ENCODE measurements around the gene HSPBAP1. TPM values are rescaled to one million over a fixed set of nuclear protein-coding genes. Genes with fewer than 3 reads are reported as not detected.

HSPBAP1 gene
- total and polyA plus RNA-seq, 7 donors = 4.8 to 24.7 (median 17.6) TPM

DNA sequence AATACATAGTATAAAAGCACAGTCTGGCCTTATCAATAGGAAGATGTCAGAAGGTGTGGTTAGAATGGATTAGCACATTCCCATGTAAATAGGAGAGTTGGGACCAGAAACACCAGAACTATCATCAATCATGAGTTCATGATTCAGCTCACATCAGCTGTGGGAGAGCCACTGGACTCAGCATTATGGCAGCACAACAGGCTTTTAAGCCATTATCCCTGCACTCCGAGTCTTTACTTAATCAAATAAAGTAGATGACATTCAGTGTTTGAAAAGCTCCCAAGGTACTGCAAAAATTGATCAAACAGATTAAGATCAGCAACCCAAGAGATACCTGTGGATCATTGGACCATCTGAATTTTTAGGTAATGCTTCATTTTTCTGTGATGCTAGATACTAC, 88.3 kb downstream of the HSPBAP1 start:
- Histone ChIP-seq H3K4me3 (no peak overlapping the region), H3K36me3 (ENCODE audit: insufficient read depth in 1 of 2, low read depth in 1 of 2) (peaks cover 0 to 34% of the 10 kb centered on the region in 2 donors), H3K27me3 (ENCODE audit: insufficient read depth in 3 of 3, low read length in 2 of 3) (no peaks in the 10 kb centered on the region), H3K4me1 (no peaks in the 10 kb centered on the region), H3K9me3 (no peaks in the 10 kb centered on the region), H3K27ac (no peak overlapping the region)
- 93 to 97% (median 95%) methylated on average over 1 of the region's 1 CpG for WGBS, 3 donors
- intact Hi-C loops (cut with DNase I) = no loop called here
- DNase-seq (no peak), ATAC-seq (no peak)
- TF ChIP-seq, protein P1, sequence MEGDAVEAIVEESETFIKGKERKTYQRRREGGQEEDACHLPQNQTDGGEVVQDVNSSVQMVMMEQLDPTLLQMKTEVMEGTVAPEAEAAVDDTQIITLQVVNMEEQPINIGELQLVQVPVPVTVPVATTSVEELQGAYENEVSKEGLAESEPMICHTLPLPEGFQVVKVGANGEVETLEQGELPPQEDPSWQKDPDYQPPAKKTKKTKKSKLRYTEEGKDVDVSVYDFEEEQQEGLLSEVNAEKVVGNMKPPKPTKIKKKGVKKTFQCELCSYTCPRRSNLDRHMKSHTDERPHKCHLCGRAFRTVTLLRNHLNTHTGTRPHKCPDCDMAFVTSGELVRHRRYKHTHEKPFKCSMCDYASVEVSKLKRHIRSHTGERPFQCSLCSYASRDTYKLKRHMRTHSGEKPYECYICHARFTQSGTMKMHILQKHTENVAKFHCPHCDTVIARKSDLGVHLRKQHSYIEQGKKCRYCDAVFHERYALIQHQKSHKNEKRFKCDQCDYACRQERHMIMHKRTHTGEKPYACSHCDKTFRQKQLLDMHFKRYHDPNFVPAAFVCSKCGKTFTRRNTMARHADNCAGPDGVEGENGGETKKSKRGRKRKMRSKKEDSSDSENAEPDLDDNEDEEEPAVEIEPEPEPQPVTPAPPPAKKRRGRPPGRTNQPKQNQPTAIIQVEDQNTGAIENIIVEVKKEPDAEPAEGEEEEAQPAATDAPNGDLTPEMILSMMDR (IDR thresholded peaks at IDR 0.05) = no peak

DNA sequence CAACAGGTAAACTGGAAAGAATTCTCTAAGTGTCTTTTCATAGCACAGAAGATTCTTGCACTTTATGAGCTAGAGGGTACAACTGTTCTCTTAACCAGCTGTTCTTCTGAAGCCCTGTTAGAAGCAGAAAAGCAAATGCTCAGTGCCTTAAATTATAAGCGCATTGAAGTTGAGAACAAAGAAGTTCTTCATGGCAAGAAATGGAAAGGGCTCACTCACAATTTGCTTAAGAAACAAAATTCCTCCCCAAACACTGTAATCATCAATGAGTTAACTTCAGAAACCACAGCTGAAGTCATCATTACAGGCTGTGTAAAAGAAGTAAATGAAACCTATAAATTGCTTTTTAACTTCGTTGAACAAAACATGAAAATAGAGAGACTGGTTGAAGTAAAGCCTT, 93.4 kb downstream of the HSPBAP1 start:
- Histone ChIP-seq H3K9me3 (no peaks in the 10 kb centered on the region), H3K36me3 (ENCODE audit: insufficient read depth in 1 of 2, low read depth in 1 of 2) (peaks cover 0 to 69% of the 10 kb centered on the region in 2 donors), H3K27ac (no peak overlapping the region), H3K4me3 (no peak overlapping the region), H3K27me3 (ENCODE audit: insufficient read depth in 3 of 3, low read length in 2 of 3) (no peaks in the 10 kb centered on the region), H3K4me1 (no peaks in the 10 kb centered on the region)
- WGBS, 3 donors = 59 to 75% (median 70%) methylated on average over 2 of the region's 2 CpGs
- TF ChIP-seq, protein P1 (IDR thresholded peaks at IDR 0.05) = no peak
- intact Hi-C loops (cut with DNase I) = no loop called here
- ATAC-seq = no peak
- DNase-seq = no peak

DNA sequence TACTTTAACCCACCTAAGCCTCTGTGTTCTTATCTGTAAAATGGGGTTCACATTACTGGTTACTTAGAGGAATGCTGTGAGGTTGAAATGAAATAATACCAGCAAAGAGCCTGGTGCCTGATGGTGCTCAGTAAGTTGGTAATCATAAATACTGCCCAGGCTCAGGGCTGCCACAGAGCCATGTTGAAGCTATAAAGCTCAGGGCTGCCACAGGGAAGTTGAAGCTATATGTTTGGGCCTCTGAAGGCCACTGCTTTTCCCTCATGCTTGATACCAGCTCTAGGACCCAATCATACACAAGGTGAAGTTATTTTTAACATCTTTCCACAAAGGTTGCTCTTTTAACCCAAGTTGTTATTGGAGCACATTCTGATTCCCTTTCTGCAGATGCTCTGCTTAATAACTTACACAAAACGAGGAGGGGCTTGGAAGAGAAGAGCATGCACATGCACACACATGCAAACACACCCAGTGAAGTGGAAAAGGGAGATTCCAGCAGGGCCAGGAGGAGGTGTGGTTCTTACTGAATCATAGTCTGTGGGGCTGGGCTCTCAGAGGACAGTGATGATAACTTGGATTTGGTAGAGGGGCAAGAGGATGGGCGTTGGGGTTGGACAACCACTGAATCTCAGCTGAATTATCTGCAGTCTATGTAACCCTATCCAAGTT, 95.5 kb downstream of the HSPBAP1 start:
- H3K27ac ChIP-seq = no peak overlapping the region
- H3K27me3 ChIP-seq (ENCODE audit: insufficient read depth in 3 of 3, low read length in 2 of 3) = no peaks in the 10 kb centered on the region
- no peak for DNase-seq
- H3K9me3 ChIP-seq = no peaks in the 10 kb centered on the region
- 70 to 75% (median 71%) methylated on average over 2 of the region's 2 CpGs for WGBS, 3 donors
- TF ChIP-seq, protein P1 (IDR thresholded peaks at IDR 0.05) = no peak
- ATAC-seq = no peak
- intact Hi-C loops (cut with DNase I) = no loop called here
- no peaks in the 10 kb centered on the region for H3K4me1 ChIP-seq
- H3K4me3 ChIP-seq = no peak overlapping the region
- peaks cover 2 to 82% of the 10 kb centered on the region in 2 donors for H3K36me3 ChIP-seq (ENCODE audit: insufficient read depth in 1 of 2, low read depth in 1 of 2)

DNA sequence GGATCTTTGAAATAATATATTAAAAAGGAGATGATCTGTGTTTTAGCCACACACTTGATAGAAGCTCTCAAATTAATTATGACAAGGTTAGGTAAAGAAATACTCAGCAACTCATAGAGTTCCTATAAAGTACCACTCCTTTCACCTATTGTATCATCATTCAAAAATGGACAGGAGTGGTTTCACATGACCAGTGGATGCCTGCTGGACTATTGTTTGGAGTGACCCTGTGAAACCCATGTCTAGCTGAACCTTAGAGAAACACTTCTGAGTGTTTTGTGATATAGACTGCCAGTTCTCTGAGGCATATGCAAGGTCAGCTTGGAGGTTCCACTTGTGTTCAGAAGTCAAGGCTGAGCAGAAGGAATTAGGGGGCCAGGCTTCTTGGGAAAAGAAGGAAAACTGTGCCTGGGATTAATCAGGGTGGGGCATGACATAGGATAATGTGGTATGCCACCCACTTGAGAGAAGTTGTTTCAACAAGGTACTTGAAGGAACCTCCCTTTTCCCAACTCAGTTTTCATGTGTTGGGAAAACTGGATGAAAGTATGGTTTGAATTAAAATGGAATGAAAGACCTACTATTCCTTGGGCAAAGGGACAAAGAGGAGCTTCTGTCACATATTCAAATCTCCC, 97.6 kb downstream of the HSPBAP1 start:
- Histone ChIP-seq H3K4me1 (no peaks in the 10 kb centered on the region), H3K4me3 (no peak overlapping the region), H3K9me3 (no peaks in the 10 kb centered on the region), H3K36me3 (ENCODE audit: insufficient read depth in 1 of 2, low read depth in 1 of 2) (peaks cover 2 to 89% of the 10 kb centered on the region in 2 donors), H3K27me3 (ENCODE audit: insufficient read depth in 3 of 3, low read length in 2 of 3) (no peaks in the 10 kb centered on the region), H3K27ac (no peak overlapping the region)
- ATAC-seq (no peak), DNase-seq (no peak)
- TF ChIP-seq, protein P1 (IDR thresholded peaks at IDR 0.05) = no peak
- intact Hi-C loops (cut with DNase I) = no loop called here

Measured in psoas muscle (tissue), 8 donors.